Nephron progenitor cell (in vitro differentiated cells): ENCODE data around the gene BTK.

Source experiments
- DNase-seq: peaks from one replicate; pipeline ENCODE4 v3.0.0; 2021
- H3K27ac Mint-ChIP-seq: 2 replicates; pipeline ENCODE4 v1.8.0; 2021; ENCODE audit warnings: mild to moderate bottlenecking, moderate library complexity, mixed read lengths
- H3K27me3 Mint-ChIP-seq: 2 replicates; pipeline ENCODE4 v1.8.0; 2021; ENCODE audit warnings: mild to moderate bottlenecking, low read depth, mixed read lengths; ENCODE audit not compliant: poor library complexity
- H3K36me3 Mint-ChIP-seq: 2 replicates; pipeline ENCODE4 v1.8.0; 2021; ENCODE audit warnings: low read depth, mixed read lengths
- H3K4me1 Mint-ChIP-seq: 2 replicates; pipeline ENCODE4 v1.8.0; 2021; ENCODE audit warnings: mixed read lengths
- H3K4me3 Mint-ChIP-seq: 2 replicates; pipeline ENCODE4 v1.8.0; 2021; ENCODE audit warnings: mild to moderate bottlenecking, moderate library complexity, mixed read lengths
- H3K9me3 Mint-ChIP-seq: 2 replicates; pipeline ENCODE4 v1.8.0; 2021; ENCODE audit warnings: mild to moderate bottlenecking, moderate library complexity, mixed read lengths
- TF ChIP-seq, protein P1 (sequence below): fragments of 200-600 bp; sonication (generic); IDR thresholded peaks from 2 replicates; pipeline ENCODE4 v1.5.0; 2021; ENCODE audit warnings: antibody characterized with exemption

The BTK gene

DNA sequence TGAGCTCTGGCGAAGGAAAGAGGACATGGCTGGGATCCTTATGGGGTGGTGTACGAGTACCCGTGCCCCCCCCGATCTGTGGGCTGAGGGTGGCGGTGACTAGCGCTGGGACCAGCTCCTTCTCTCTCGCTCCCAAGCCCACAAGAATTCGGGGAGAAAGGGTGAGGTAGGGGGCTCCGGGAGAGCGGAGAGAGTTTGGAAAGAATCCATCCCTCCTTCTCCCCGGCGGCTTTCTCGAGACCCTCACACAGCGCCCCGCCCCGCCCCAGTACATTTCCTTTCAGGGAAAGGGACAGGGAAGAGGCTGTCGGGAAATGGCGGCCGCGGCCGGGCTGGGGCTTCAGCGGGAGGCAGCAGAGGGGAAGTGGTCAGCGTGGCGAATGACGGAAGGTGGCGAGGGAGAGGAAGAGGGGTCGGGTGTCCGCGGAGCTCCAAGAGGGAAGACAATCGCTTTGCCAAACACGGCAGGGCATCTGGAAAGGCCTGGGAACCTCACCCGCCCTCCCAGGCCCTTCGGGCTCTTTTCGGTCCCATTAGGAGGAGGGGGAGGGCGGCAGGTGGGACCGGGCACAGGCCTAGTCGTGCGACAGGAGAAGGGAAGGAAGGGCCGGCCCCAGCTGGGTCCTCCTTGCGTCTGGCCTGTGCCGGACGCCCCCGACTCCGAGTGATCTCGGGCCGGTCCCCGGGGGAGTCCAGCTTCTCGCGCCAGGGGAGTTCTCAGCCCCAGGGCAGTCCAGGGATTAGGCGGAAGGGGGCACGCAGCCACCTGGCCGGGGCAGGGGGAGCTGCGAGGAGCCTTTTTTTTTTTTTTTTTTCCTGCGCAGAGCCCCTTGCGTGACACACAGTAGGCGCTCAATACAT is 32.2 kb upstream of the BTK start:
- peaks cover 56% of the 10 kb centered on the region for H3K9me3 Mint-ChIP-seq
- H3K36me3 Mint-ChIP-seq: peaks cover 26% of the 10 kb centered on the region
- H3K4me1 Mint-ChIP-seq: peaks cover 40% of the 10 kb centered on the region
- H3K4me3 Mint-ChIP-seq: peak overlapping the region; percentile 89
- peak; percentile 78 for DNase-seq
- no peaks in the 10 kb centered on the region for H3K27me3 Mint-ChIP-seq
- H3K27ac Mint-ChIP-seq: peak overlapping the region; percentile 98
- TF ChIP-seq, protein P1, sequence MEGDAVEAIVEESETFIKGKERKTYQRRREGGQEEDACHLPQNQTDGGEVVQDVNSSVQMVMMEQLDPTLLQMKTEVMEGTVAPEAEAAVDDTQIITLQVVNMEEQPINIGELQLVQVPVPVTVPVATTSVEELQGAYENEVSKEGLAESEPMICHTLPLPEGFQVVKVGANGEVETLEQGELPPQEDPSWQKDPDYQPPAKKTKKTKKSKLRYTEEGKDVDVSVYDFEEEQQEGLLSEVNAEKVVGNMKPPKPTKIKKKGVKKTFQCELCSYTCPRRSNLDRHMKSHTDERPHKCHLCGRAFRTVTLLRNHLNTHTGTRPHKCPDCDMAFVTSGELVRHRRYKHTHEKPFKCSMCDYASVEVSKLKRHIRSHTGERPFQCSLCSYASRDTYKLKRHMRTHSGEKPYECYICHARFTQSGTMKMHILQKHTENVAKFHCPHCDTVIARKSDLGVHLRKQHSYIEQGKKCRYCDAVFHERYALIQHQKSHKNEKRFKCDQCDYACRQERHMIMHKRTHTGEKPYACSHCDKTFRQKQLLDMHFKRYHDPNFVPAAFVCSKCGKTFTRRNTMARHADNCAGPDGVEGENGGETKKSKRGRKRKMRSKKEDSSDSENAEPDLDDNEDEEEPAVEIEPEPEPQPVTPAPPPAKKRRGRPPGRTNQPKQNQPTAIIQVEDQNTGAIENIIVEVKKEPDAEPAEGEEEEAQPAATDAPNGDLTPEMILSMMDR: no peak

DNA sequence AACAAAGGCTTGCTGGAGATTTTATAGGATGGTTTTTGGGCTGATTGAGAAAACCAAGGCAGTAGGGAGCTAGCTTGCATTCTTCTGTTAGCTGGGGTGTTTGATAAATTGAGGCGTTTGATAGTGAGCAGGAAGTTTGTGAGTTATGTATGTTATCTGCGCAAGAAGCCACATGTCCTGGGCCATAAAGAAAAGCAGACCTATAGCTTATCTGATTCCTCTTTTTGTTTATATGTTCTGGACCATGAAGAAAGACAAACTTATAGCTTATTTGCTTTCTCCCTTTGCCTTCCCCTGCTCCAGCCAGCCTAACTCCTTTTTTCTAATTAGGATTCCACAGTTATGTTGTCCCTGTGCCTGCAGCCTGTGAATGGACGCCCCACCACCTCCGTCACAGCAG is 31.2 kb upstream of the BTK start:
- H3K4me1 Mint-ChIP-seq: peaks cover 40% of the 10 kb centered on the region
- no peak for DNase-seq
- H3K27me3 Mint-ChIP-seq: no peaks in the 10 kb centered on the region
- H3K9me3 Mint-ChIP-seq: peaks cover 62% of the 10 kb centered on the region
- peak overlapping the region; percentile 89 for H3K4me3 Mint-ChIP-seq
- H3K36me3 Mint-ChIP-seq: peaks cover 28% of the 10 kb centered on the region
- H3K27ac Mint-ChIP-seq: no peak overlapping the region
- TF ChIP-seq, protein P1: no peak

DNA sequence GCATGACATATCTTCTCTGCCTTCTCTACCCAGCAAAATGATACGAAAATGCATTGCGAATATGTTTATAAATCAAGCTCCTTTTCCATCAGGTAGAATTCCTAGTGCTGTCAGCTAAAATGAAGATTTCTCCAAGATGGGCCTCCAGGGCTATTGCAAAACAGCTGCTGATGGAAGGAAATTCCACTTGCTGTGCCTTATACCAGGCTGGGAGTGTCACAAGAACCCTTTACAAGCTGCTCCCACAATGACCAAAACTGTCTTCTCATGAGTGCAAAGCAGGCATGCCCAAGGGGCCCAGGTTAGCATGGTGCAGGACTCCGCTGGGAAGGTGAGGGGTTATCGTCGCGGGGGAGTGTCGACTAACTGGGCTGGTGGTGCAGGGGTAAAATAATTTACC is 30.7 kb upstream of the BTK start:
- no peak for DNase-seq
- peak overlapping the region; percentile 89 for H3K4me3 Mint-ChIP-seq
- H3K36me3 Mint-ChIP-seq: peaks cover 29% of the 10 kb centered on the region
- no peaks in the 10 kb centered on the region for H3K27me3 Mint-ChIP-seq
- peaks cover 63% of the 10 kb centered on the region for H3K9me3 Mint-ChIP-seq
- H3K27ac Mint-ChIP-seq: peak overlapping the region; percentile 91
- peaks cover 40% of the 10 kb centered on the region for H3K4me1 Mint-ChIP-seq
- TF ChIP-seq, protein P1: no peak

DNA sequence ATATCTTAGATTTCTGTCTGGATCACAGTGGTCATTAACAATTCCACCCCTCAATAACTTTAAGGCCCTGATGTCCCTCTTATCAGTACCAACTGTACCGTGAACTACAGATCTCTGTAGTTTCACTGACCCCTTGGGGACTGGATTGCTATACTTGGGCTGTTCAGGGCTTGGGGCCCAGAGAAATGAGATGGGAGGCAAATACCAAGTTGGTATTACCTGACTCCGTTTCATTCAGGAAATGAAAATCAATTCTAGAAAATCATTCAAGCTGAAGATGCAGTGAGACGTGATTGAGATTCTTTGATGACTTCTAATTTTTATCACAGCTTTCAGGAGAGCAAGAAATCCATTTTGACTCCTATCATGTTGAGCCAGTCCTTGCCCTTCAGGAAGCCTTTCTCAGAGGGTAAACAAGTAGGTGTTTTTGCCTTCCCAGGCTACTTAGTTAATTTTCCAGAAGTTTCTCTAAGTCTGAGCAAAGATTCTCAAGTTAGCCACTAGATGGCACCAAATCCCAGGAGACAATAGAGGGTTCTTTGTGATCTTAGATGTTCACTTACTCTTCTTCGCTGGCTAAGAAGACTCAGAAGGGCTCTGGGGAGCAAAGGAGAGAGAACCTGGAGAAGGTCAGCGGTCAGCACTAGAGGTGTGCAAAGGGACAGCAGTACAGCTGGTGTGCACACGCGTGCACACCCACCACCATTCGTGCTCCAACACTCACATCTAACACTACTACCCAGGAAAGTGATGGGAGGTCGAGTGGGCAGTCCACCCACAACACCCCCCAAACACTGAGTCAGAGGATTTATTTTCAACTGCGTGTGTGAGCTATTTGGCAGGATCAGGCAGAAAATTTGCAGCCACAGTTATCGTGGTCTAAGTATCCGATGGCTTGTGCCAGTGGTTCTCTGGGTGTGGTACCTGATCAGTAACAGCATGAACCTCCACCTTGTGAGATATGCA is 29.5 kb upstream of the BTK start:
- Mint-ChIP-seq H3K4me1 (peaks cover 45% of the 10 kb centered on the region), H3K9me3 (peaks cover 60% of the 10 kb centered on the region), H3K36me3 (peaks cover 19% of the 10 kb centered on the region), H3K4me3 (no peak overlapping the region), H3K27ac (peak overlapping the region; percentile 92), H3K27me3 (no peaks in the 10 kb centered on the region)
- peak; percentile 23 for DNase-seq
- TF ChIP-seq, protein P1: peak; percentile 66

DNA sequence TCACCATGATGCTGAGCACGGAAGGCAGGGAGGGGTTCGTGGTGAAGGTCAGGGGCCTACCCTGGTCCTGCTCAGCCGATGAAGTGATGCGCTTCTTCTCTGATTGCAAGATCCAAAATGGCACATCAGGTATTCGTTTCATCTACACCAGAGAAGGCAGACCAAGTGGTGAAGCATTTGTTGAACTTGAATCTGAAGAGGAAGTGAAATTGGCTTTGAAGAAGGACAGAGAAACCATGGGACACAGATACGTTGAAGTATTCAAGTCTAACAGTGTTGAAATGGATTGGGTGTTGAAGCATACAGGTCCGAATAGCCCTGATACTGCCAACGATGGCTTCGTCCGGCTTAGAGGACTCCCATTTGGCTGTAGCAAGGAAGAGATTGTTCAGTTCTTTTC is 26.0 kb upstream of the BTK start:
- TF ChIP-seq, protein P1: no peak
- DNase-seq: no peak
- H3K27ac Mint-ChIP-seq: no peak overlapping the region
- H3K4me3 Mint-ChIP-seq: no peak overlapping the region
- no peaks in the 10 kb centered on the region for H3K27me3 Mint-ChIP-seq
- H3K9me3 Mint-ChIP-seq: peaks cover 48% of the 10 kb centered on the region
- H3K4me1 Mint-ChIP-seq: peaks cover 25% of the 10 kb centered on the region
- peaks cover 12% of the 10 kb centered on the region for H3K36me3 Mint-ChIP-seq
